ENCODE measurements around the gene PINLYP.

DNA sequence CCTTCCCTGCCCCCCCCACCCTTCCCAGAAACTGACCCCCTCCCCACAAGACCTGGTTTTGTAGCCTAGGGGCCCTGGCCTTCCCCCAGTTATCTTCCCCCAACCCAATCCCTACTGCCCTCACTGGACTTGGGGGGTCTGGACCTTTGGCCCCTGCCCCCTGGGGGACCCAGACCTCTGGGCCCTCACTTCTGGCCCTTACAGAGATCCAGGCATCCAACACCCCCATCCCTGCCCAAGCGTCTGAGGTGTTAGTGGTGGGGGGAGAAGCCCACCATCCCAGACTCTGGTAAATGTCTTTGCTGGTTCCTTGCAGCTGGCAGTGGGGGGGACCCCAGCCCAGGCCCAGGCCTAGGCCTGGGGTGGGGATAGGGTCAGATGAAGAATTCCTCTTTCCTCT, 47.4 kb downstream of the PINLYP start:
- TF ChIP-seq, protein P1, sequence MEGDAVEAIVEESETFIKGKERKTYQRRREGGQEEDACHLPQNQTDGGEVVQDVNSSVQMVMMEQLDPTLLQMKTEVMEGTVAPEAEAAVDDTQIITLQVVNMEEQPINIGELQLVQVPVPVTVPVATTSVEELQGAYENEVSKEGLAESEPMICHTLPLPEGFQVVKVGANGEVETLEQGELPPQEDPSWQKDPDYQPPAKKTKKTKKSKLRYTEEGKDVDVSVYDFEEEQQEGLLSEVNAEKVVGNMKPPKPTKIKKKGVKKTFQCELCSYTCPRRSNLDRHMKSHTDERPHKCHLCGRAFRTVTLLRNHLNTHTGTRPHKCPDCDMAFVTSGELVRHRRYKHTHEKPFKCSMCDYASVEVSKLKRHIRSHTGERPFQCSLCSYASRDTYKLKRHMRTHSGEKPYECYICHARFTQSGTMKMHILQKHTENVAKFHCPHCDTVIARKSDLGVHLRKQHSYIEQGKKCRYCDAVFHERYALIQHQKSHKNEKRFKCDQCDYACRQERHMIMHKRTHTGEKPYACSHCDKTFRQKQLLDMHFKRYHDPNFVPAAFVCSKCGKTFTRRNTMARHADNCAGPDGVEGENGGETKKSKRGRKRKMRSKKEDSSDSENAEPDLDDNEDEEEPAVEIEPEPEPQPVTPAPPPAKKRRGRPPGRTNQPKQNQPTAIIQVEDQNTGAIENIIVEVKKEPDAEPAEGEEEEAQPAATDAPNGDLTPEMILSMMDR (optimal IDR thresholded peaks at IDR 0.05 in 1 of 3, IDR thresholded peaks at IDR 0.05 in 1 of 3, conservative IDR thresholded peaks at IDR 0.05 in 1 of 3; ENCODE audit: extremely low read depth in 1 of 3, insufficient read depth in 2 of 3, low read length in 3 of 3), result no peak
- TF ChIP-seq EZH2 (IDR thresholded peaks at IDR 0.05; ENCODE audit: low read length), result no peak

Measured in keratinocyte (primary cell).